DOHH2 (cell line): ENCODE measurements around the gene GPR107.

Source experiments
- EZH2phosphoT487 ChIP-seq: fragments of 200-600 bp; sonication (generic); IDR thresholded peaks from 2 replicates; pipeline ENCODE4 v1.6.1; 2017; ENCODE audit warnings: borderline replicate concordance, mild to moderate bottlenecking, antibody characterized with exemption, low read length, moderate library complexity, mixed read lengths
- TF ChIP-seq, protein P1 (sequence below): fragments of 200-600 bp; sonication (generic); IDR thresholded peaks from one replicate; pipeline ENCODE4 v1.5.1; 2014; ENCODE audit warnings: antibody characterized with exemption, mild to moderate bottlenecking, low read depth, low read length; ENCODE audit not compliant: poor library complexity, severe bottlenecking

DNA sequence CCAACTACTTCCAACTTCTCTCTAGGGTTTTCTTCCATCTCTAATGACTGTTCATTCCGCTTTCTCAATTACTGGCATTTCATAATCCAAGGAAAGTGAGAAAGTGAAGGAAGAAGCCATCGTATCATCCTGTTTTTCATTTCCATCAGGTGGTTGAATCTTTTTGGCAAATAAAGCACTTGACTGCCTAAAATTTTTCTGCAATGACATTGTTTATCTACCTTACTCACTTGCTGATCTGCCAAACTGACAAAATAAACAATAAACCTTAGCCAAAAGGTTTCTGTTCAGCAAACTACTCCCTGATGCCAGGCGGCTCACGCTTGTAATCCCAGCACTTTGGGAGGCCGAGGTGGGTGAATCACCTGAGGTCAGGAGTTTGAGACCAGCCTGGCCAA, 29.1 kb upstream of the GPR107 start:
- TF ChIP-seq, protein P1, sequence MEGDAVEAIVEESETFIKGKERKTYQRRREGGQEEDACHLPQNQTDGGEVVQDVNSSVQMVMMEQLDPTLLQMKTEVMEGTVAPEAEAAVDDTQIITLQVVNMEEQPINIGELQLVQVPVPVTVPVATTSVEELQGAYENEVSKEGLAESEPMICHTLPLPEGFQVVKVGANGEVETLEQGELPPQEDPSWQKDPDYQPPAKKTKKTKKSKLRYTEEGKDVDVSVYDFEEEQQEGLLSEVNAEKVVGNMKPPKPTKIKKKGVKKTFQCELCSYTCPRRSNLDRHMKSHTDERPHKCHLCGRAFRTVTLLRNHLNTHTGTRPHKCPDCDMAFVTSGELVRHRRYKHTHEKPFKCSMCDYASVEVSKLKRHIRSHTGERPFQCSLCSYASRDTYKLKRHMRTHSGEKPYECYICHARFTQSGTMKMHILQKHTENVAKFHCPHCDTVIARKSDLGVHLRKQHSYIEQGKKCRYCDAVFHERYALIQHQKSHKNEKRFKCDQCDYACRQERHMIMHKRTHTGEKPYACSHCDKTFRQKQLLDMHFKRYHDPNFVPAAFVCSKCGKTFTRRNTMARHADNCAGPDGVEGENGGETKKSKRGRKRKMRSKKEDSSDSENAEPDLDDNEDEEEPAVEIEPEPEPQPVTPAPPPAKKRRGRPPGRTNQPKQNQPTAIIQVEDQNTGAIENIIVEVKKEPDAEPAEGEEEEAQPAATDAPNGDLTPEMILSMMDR = no peak
- no peak for TF ChIP-seq EZH2phosphoT487
